Measurements from ENCODE around the gene GXYLT2. TPM values are rescaled to one million over a fixed set of nuclear protein-coding genes. Genes with fewer than 3 reads are reported as not detected.

Gene GXYLT2
- total RNA-seq, 1 experiment from 2014 or later: 0.89 TPM

GRCh38 chr3:72951259-72951722 is 63.4 kb downstream of the GXYLT2 start:
- no peak for DNase-seq

GRCh38 chr3:72953325-72953956 is 65.6 kb downstream of the GXYLT2 start:
- Histone ChIP-seq H3K36me3 (no peaks in the 10 kb centered on the region), H3K27me3 (no peaks in the 10 kb centered on the region), H3K4me3 (no peak overlapping the region), H3K9me3 (no peaks in the 10 kb centered on the region)
- DNase-seq: no peak

More at GRCh38 chr3:72951259-72951722, 63.4 kb downstream of the GXYLT2 start:
- H3K27me3 ChIP-seq: no peaks in the 10 kb centered on the region
- no peak overlapping the region for H3K4me3 ChIP-seq
- H3K36me3 ChIP-seq: no peaks in the 10 kb centered on the region
- no peaks in the 10 kb centered on the region for H3K9me3 ChIP-seq

GRCh38 chr3:72957297-72957696 is 69.5 kb downstream of the GXYLT2 start:
- H3K27me3 ChIP-seq: no peaks in the 10 kb centered on the region
- H3K4me3 ChIP-seq: no peak overlapping the region
- no peaks in the 10 kb centered on the region for H3K36me3 ChIP-seq
- no peaks in the 10 kb centered on the region for H3K9me3 ChIP-seq
- no peak for DNase-seq

- Histone ChIP-seq H3K4me3 (no peak overlapping the region), H3K27me3 (no peaks in the 10 kb centered on the region), H3K36me3 (no peaks in the 10 kb centered on the region), H3K9me3 (no peaks in the 10 kb centered on the region)
- no peak for DNase-seq
Observed at GRCh38 chr3:72959336-72959735, 71.5 kb downstream of the GXYLT2 start.

- H3K9me3 ChIP-seq: no peaks in the 10 kb centered on the region
- H3K4me3 ChIP-seq: no peak overlapping the region
- no peaks in the 10 kb centered on the region for H3K36me3 ChIP-seq
- no peaks in the 10 kb centered on the region for H3K27me3 ChIP-seq
- no peak for DNase-seq
Observed at GRCh38 chr3:72960812-72961518, 73.1 kb downstream of the GXYLT2 start.

GRCh38 chr3:72961752-72962151 is 73.9 kb downstream of the GXYLT2 start:
- no peaks in the 10 kb centered on the region for H3K36me3 ChIP-seq
- H3K27me3 ChIP-seq: no peaks in the 10 kb centered on the region
- no peak overlapping the region for H3K4me3 ChIP-seq
- DNase-seq: no peak
- H3K9me3 ChIP-seq: no peaks in the 10 kb centered on the region

- H3K4me3 ChIP-seq: no peak overlapping the region
- H3K27me3 ChIP-seq: no peaks in the 10 kb centered on the region
- DNase-seq: no peak
- H3K9me3 ChIP-seq: no peaks in the 10 kb centered on the region
- no peaks in the 10 kb centered on the region for H3K36me3 ChIP-seq
Observed at GRCh38 chr3:72962317-72962716, 74.5 kb downstream of the GXYLT2 start.

- no peak for DNase-seq
- Histone ChIP-seq H3K27me3 (no peaks in the 10 kb centered on the region), H3K36me3 (no peaks in the 10 kb centered on the region), H3K4me3 (no peak overlapping the region), H3K9me3 (no peaks in the 10 kb centered on the region)
Observed at GRCh38 chr3:72964633-72965032, 76.8 kb downstream of the GXYLT2 start.

- no peak overlapping the region for H3K4me3 ChIP-seq
- DNase-seq: no peak
- H3K27me3 ChIP-seq: no peaks in the 10 kb centered on the region
- H3K9me3 ChIP-seq: no peaks in the 10 kb centered on the region
- no peaks in the 10 kb centered on the region for H3K36me3 ChIP-seq
Observed at GRCh38 chr3:72968266-72968664, 80.4 kb downstream of the GXYLT2 start.

- Histone ChIP-seq H3K27me3 (no peaks in the 10 kb centered on the region), H3K4me3 (no peak overlapping the region), H3K9me3 (no peaks in the 10 kb centered on the region), H3K36me3 (no peaks in the 10 kb centered on the region)
- DNase-seq: no peak
Observed at GRCh38 chr3:72969766-72970165, 81.9 kb downstream of the GXYLT2 start.

- Histone ChIP-seq H3K36me3 (no peaks in the 10 kb centered on the region), H3K9me3 (no peaks in the 10 kb centered on the region), H3K27me3 (no peaks in the 10 kb centered on the region), H3K4me3 (no peak overlapping the region)
- no peak for DNase-seq
Observed at GRCh38 chr3:72970942-72971341, 83.1 kb downstream of the GXYLT2 start.

GRCh38 chr3:72972706-72973030 is 84.8 kb downstream of the GXYLT2 start:
- Histone ChIP-seq H3K27me3 (no peaks in the 10 kb centered on the region), H3K36me3 (no peaks in the 10 kb centered on the region), H3K9me3 (no peaks in the 10 kb centered on the region), H3K4me3 (no peak overlapping the region)
- DNase-seq: no peak

GRCh38 chr3:72973031-72973723 is 85.3 kb downstream of the GXYLT2 start:
- no peaks in the 10 kb centered on the region for H3K9me3 ChIP-seq
- H3K4me3 ChIP-seq: no peak overlapping the region
- H3K36me3 ChIP-seq: no peaks in the 10 kb centered on the region
- no peak for DNase-seq
- H3K27me3 ChIP-seq: no peaks in the 10 kb centered on the region

- Histone ChIP-seq H3K4me3 (no peak overlapping the region), H3K27me3 (no peaks in the 10 kb centered on the region), H3K36me3 (no peaks in the 10 kb centered on the region), H3K9me3 (no peaks in the 10 kb centered on the region)
- no peak for DNase-seq
Observed at GRCh38 chr3:72973786-72974185, 85.9 kb downstream of the GXYLT2 start.

GRCh38 chr3:72974956-72975355 is 87.1 kb downstream of the GXYLT2 start:
- Histone ChIP-seq H3K9me3 (no peaks in the 10 kb centered on the region), H3K4me3 (no peak overlapping the region), H3K36me3 (no peaks in the 10 kb centered on the region), H3K27me3 (no peaks in the 10 kb centered on the region)
- DNase-seq: no peak

GRCh38 chr3:72976281-72976741 is 88.5 kb downstream of the GXYLT2 start:
- Histone ChIP-seq H3K27me3 (no peaks in the 10 kb centered on the region), H3K36me3 (no peaks in the 10 kb centered on the region), H3K9me3 (no peaks in the 10 kb centered on the region), H3K4me3 (no peak overlapping the region)
- DNase-seq: no peak

- no peak for DNase-seq
- Histone ChIP-seq H3K36me3 (no peaks in the 10 kb centered on the region), H3K27me3 (no peaks in the 10 kb centered on the region), H3K4me3 (no peak overlapping the region), H3K9me3 (no peaks in the 10 kb centered on the region)
Observed at GRCh38 chr3:72977060-72977808, 89.4 kb downstream of the GXYLT2 start.
